ENCODE data around the gene UNC93A. TPM values are rescaled to one million over a fixed set of nuclear protein-coding genes. Genes with fewer than 3 reads are reported as not detected.
A peak's percentile ranks its signal among the peaks of the same experiment; 100 is the strongest.

UNC93A gene
- total RNA-seq, 1 experiment from 2014 or later: not detected

- no peak for TF ChIP-seq CTCF (conservative IDR thresholded peaks at IDR 0.05; ENCODE audit: low read depth, low read length)
- no peak for TF ChIP-seq EZH2 (IDR thresholded peaks at IDR 0.05; ENCODE audit: borderline replicate concordance, low read depth, low read length, poor library complexity, severe bottlenecking)
- Histone ChIP-seq H3K4me3 (ENCODE audit: low read depth, low read length, poor library complexity, severe bottlenecking) (no peak overlapping the region), H3K36me3 (ENCODE audit: insufficient read depth, low read length, poor library complexity, severe bottlenecking) (no peaks in the 10 kb centered on the region), H3K27me3 (replicated peaks; ENCODE audit: insufficient read depth, low read depth, low read length, poor library complexity) (peaks cover 25% of the 10 kb centered on the region), H3K4me1 (ENCODE audit: insufficient read depth, low read length, poor library complexity, severe bottlenecking) (peaks cover 7% of the 10 kb centered on the region), H3K27ac (ENCODE audit: low read depth, low read length, poor library complexity, severe bottlenecking) (no peak overlapping the region), H3K9me3 (ENCODE audit: low read depth, low read length, poor library complexity, severe bottlenecking) (no peaks in the 10 kb centered on the region)
- ChIA-PET POLR2A (ENCODE audit: low non-redundant PET) (no interaction called here), CTCF (no interaction called here)
- no TSS peak for BruUV-seq (replicated peaks)
- intact Hi-C loops (cut with micrococcal nuclease; ENCODE audit: unreplicated experiment): no loop called here
- no peak for DNase-seq (ENCODE audit: low spot score)
Measured at GRCh38 chr6:167345960-167346359, 54.8 kb downstream of the UNC93A start.

GRCh38 chr6:167347226-167347625 is 56.1 kb downstream of the UNC93A start:
- TF ChIP-seq EZH2 (IDR thresholded peaks at IDR 0.05; ENCODE audit: borderline replicate concordance, low read depth, low read length, poor library complexity, severe bottlenecking): no peak
- no peak for TF ChIP-seq CTCF (conservative IDR thresholded peaks at IDR 0.05; ENCODE audit: low read depth, low read length)
- peaks cover 8% of the 10 kb centered on the region for H3K4me1 ChIP-seq (ENCODE audit: insufficient read depth, low read length, poor library complexity, severe bottlenecking)
- H3K36me3 ChIP-seq (ENCODE audit: insufficient read depth, low read length, poor library complexity, severe bottlenecking): no peaks in the 10 kb centered on the region
- H3K27ac ChIP-seq (ENCODE audit: low read depth, low read length, poor library complexity, severe bottlenecking): no peak overlapping the region
- no peak for DNase-seq (ENCODE audit: low spot score)
- peaks cover 25% of the 10 kb centered on the region for H3K27me3 ChIP-seq (replicated peaks; ENCODE audit: insufficient read depth, low read depth, low read length, poor library complexity)
- no peak overlapping the region for H3K4me3 ChIP-seq (ENCODE audit: low read depth, low read length, poor library complexity, severe bottlenecking)
- intact Hi-C loops (cut with micrococcal nuclease; ENCODE audit: unreplicated experiment): no loop called here
- no TSS peak for BruUV-seq (replicated peaks)
- ChIA-PET CTCF (no interaction called here), POLR2A (ENCODE audit: low non-redundant PET) (interaction anchor here (0.6 kb wide), 1 partner anchor 715 kb away, joined by 3 read pairs; no protein-coding TSS in a partner anchor)
- H3K9me3 ChIP-seq (ENCODE audit: low read depth, low read length, poor library complexity, severe bottlenecking): no peaks in the 10 kb centered on the region

GRCh38 chr6:167349631-167350274 is 58.6 kb downstream of the UNC93A start:
- Histone ChIP-seq H3K36me3 (ENCODE audit: insufficient read depth, low read length, poor library complexity, severe bottlenecking) (no peaks in the 10 kb centered on the region), H3K4me1 (ENCODE audit: insufficient read depth, low read length, poor library complexity, severe bottlenecking) (peaks cover 8% of the 10 kb centered on the region), H3K4me3 (ENCODE audit: low read depth, low read length, poor library complexity, severe bottlenecking) (no peak overlapping the region), H3K9me3 (ENCODE audit: low read depth, low read length, poor library complexity, severe bottlenecking) (no peaks in the 10 kb centered on the region), H3K27ac (ENCODE audit: low read depth, low read length, poor library complexity, severe bottlenecking) (no peak overlapping the region), H3K27me3 (replicated peaks; ENCODE audit: insufficient read depth, low read depth, low read length, poor library complexity) (peaks cover 14% of the 10 kb centered on the region)
- no TSS peak for BruUV-seq (replicated peaks)
- TF ChIP-seq CTCF (conservative IDR thresholded peaks at IDR 0.05; ENCODE audit: low read depth, low read length) (no peak), EZH2 (IDR thresholded peaks at IDR 0.05; ENCODE audit: borderline replicate concordance, low read depth, low read length, poor library complexity, severe bottlenecking) (no peak)
- intact Hi-C loops (cut with micrococcal nuclease; ENCODE audit: unreplicated experiment): no loop called here
- ChIA-PET POLR2A (ENCODE audit: low non-redundant PET) (no interaction called here), CTCF (no interaction called here)
- DNase-seq (ENCODE audit: low spot score): peak; percentile 6

Data from A673 (cell line).